Measurements from ENCODE around the gene RHBDD2. TPM values are rescaled to one million over a fixed set of nuclear protein-coding genes. Genes with fewer than 3 reads are reported as not detected.
A peak's percentile ranks its signal among the peaks of the same experiment; 100 is the strongest.
"Not testable (repeated sequence)": the region's sequence is repeated elsewhere in the genome, so short reads cannot be mapped to it uniquely, and the experiment has no call there.

RHBDD2 gene
- total and polyA plus RNA-seq, 2 donors (not counting 3 experiments of a cell fraction or from before 2014, with no cell fraction given) = 36.7 to 99.2 TPM

DNA sequence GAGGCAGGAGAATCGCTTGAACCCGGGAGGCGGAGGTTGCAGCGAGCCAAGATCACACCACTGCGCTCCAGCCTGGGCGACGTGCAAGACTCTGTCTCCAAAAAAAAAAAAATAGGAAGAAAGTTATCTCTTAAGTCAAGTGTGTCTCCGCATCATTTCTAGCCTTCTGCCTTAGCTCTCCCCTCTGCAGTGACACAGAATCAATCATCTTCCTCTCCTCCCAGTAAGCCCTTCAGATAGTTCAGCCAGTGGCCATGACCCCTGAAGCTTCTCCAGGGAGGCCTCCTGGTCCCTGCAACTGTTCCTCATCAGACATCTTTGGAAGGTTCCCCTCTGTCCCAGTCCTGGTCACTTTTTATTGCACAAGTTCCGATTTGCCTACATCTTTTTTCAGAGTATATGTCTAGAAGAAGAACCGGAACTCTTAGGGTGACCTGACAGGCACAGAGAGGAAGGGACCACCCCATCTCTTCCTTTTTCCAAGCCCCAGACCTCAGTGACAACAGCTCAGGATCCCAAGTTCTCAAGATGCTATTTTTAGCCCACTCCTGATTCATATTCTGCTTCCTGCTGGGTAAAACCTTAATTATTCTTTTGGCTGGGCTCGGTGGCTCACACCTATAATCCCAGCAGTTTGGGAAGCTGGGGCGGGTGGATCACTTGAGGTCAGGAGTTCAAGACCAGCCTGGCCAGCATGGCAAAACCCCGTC is 6.6 kb upstream of the RHBDD2 start:
- ChIA-PET POLR2A (interaction anchor here (0.7 kb wide), 2 partner anchors 36 to 92 kb away, joined by 3 to 4 read pairs; no protein-coding TSS in a partner anchor), CTCF (interaction anchor here (5.9 kb wide), 1 partner anchor 148 kb away, joined by 41 read pairs; no protein-coding TSS in a partner anchor)
- no peak for TF ChIP-seq EZH2 (IDR thresholded peaks at IDR 0.05; ENCODE audit: borderline replicate concordance, low read depth, low read length, severe bottlenecking)
- TF ChIP-seq, protein P1, sequence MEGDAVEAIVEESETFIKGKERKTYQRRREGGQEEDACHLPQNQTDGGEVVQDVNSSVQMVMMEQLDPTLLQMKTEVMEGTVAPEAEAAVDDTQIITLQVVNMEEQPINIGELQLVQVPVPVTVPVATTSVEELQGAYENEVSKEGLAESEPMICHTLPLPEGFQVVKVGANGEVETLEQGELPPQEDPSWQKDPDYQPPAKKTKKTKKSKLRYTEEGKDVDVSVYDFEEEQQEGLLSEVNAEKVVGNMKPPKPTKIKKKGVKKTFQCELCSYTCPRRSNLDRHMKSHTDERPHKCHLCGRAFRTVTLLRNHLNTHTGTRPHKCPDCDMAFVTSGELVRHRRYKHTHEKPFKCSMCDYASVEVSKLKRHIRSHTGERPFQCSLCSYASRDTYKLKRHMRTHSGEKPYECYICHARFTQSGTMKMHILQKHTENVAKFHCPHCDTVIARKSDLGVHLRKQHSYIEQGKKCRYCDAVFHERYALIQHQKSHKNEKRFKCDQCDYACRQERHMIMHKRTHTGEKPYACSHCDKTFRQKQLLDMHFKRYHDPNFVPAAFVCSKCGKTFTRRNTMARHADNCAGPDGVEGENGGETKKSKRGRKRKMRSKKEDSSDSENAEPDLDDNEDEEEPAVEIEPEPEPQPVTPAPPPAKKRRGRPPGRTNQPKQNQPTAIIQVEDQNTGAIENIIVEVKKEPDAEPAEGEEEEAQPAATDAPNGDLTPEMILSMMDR (IDR thresholded peaks at IDR 0.05; ENCODE audit: extremely low read depth in 1 of 2, insufficient read depth in 1 of 2, low read depth in 1 of 2, low read length in 2 of 2) = no peak
- no peak for TF ChIP-seq JUN (IDR thresholded peaks at IDR 0.05; ENCODE audit: borderline replicate concordance, insufficient read depth, insufficient read length, low read depth)
- TF ChIP-seq FOS (IDR thresholded peaks at IDR 0.05; ENCODE audit: borderline replicate concordance, insufficient read depth, low read length) = no peak
- no peak for TF ChIP-seq POLR2A (IDR thresholded peaks at IDR 0.05; ENCODE audit: low read depth, low read length)
- TF ChIP-seq, protein P2, sequence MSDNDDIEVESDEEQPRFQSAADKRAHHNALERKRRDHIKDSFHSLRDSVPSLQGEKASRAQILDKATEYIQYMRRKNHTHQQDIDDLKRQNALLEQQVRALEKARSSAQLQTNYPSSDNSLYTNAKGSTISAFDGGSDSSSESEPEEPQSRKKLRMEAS (IDR thresholded peaks at IDR 0.05; ENCODE audit: insufficient read depth, insufficient read length) = no peak
- no peak for TF ChIP-seq MYC (IDR thresholded peaks at IDR 0.05; ENCODE audit: low read depth, low read length)
- TF ChIP-seq POLR2AphosphoS5 (IDR thresholded peaks at IDR 0.05; ENCODE audit: insufficient read depth, low read depth, low read length) = no peak
- no peak for TF ChIP-seq GATA2 (IDR thresholded peaks at IDR 0.05; ENCODE audit: insufficient read depth, insufficient read length, low read depth, low read length)
- FAIRE-seq = no peak
- peak; percentile 10 for DNase-seq (ENCODE audit: low read depth, low spot score)
- BruUV-seq (replicated peaks) = no TSS peak
- Histone ChIP-seq H3K9me3 (replicated peaks; ENCODE audit: control insufficient read depth, insufficient read depth, low read length) (no peaks in the 10 kb centered on the region), H4K20me1 (replicated peaks; ENCODE audit: control insufficient read depth, extremely low read depth, insufficient read depth, low read length) (no peaks in the 10 kb centered on the region), H3K9ac (replicated peaks; ENCODE audit: extremely low read depth, insufficient read depth, low read length) (no peak overlapping the region), H3K27ac (ENCODE audit: insufficient read depth, low read depth, low read length) (no peak overlapping the region), H3K4me2 (ENCODE audit: insufficient read depth, low read length) (no peak overlapping the region), H3K4me3 (replicated peaks in 1 of 3; ENCODE audit: insufficient read depth in 1 of 3, low read depth in 1 of 3, low read length in 3 of 3) (no peak overlapping the region), H3K79me2 (ENCODE audit: control insufficient read depth, insufficient read depth, low read length) (no peaks in the 10 kb centered on the region), H2AFZ (ENCODE audit: low read depth, low read length) (no peak overlapping the region), H3K9me1 (replicated peaks; ENCODE audit: control insufficient read depth, extremely low read depth, insufficient read depth, low read length) (no peaks in the 10 kb centered on the region), H3K4me1 (ENCODE audit: control insufficient read depth, extremely low read depth, insufficient read depth, low read length) (peaks cover 6% of the 10 kb centered on the region), H3K27me3 (ENCODE audit: control insufficient read depth in 2 of 2, insufficient read depth in 2 of 2, low read length in 2 of 2) (no peaks in the 10 kb centered on the region), H3K36me3 (ENCODE audit: control insufficient read depth in 2 of 2, extremely low read depth in 1 of 2, insufficient read depth in 2 of 2, low read length in 2 of 2) (no peaks in the 10 kb centered on the region)
- intact Hi-C loops (cut with micrococcal nuclease) = no loop called here
- dilution Hi-C loops (cut with MboI; ENCODE audit: extremely low pct_ligation_motif_present, low sequenced_read_pairs) = no loop called here

DNA sequence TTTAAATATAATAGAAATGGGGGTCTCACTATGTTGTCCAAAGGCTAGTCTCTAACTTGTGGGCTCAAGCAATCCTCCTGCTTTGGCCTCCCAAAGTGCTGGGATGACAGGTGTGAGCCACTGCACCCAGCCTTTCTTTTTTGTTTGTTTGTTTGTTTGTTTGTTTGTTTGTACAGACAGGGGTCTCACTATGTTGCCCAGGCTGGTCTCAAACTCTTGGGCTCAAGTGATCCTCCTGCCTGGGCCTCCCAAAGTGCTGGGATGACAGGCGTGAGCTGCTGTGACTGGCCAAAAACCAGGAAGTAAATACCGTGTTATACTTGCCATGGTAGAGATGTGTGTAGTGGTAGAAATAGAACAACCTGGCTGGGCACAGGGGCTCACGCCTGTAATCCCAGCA is 4.7 kb upstream of the RHBDD2 start:
- H4K20me1 ChIP-seq (replicated peaks; ENCODE audit: control insufficient read depth, extremely low read depth, insufficient read depth, low read length); CTCF ChIA-PET; H3K79me2 ChIP-seq (ENCODE audit: control insufficient read depth, insufficient read depth, low read length); H3K4me2 ChIP-seq (ENCODE audit: insufficient read depth, low read length); intact Hi-C loops (cut with micrococcal nuclease); H3K9me1 ChIP-seq (replicated peaks; ENCODE audit: control insufficient read depth, extremely low read depth, insufficient read depth, low read length); DNase-seq (ENCODE audit: low read depth, low spot score); H3K27me3 ChIP-seq (ENCODE audit: control insufficient read depth in 2 of 2, insufficient read depth in 2 of 2, low read length in 2 of 2); dilution Hi-C loops (cut with MboI; ENCODE audit: extremely low pct_ligation_motif_present, low sequenced_read_pairs); H3K9me3 ChIP-seq (replicated peaks; ENCODE audit: control insufficient read depth, insufficient read depth, low read length); H2AFZ ChIP-seq (ENCODE audit: low read depth, low read length); H3K36me3 ChIP-seq (ENCODE audit: control insufficient read depth in 2 of 2, extremely low read depth in 1 of 2, insufficient read depth in 2 of 2, low read length in 2 of 2); H3K9ac ChIP-seq (replicated peaks; ENCODE audit: extremely low read depth, insufficient read depth, low read length); BruUV-seq (replicated peaks); FAIRE-seq; H3K27ac ChIP-seq (ENCODE audit: insufficient read depth, low read depth, low read length); H3K4me3 ChIP-seq (replicated peaks in 1 of 3; ENCODE audit: insufficient read depth in 1 of 3, low read depth in 1 of 3, low read length in 3 of 3): not testable (repeated sequence)
- peaks cover 10% of the 10 kb centered on the region for H3K4me1 ChIP-seq (ENCODE audit: control insufficient read depth, extremely low read depth, insufficient read depth, low read length)
- POLR2A ChIA-PET = interaction anchor here (0.7 kb wide), 1 partner anchor 98 kb away, joined by 8 read pairs; no protein-coding TSS in a partner anchor
